Kidney (tissue), 14 donors: ENCODE data around the gene CERS3. TPM values are rescaled to one million over a fixed set of nuclear protein-coding genes. Genes with fewer than 3 reads are reported as not detected.
"Not testable (repeated sequence)": the region's sequence is repeated elsewhere in the genome, so short reads cannot be mapped to it uniquely, and the experiment has no call there.

Experiments used
- DNase-seq, 5 donors: peaks; one replicate each; pipeline ENCODE4 v3.0.0-alpha.2; 2013 to 2020
- FAIRE-seq: peaks from 2 replicates; lab custom pipeline; 2012; peaks lifted over from hg19 to GRCh38; lab: Jason Lieb, UNC
- H3K27ac ChIP-seq, 2 donors: one replicate each; pipeline ENCODE4 v1.7.0; 2013; ENCODE audit warnings: low read depth in 2 of 2, low read length in 2 of 2, inconsistent platforms in 1 of 2
- H3K27me3 ChIP-seq: one replicate; pipeline ENCODE4 v1.7.1; 2013; ENCODE audit warnings: low read length, inconsistent platforms; ENCODE audit not compliant: control insufficient read depth, insufficient read depth
- H3K36me3 ChIP-seq, 3 donors: one replicate each; pipeline versions ENCODE4 v1.7.0 to v1.7.1; 2013; ENCODE audit warnings: low read length in 3 of 3, control low read depth in 1 of 3, inconsistent platforms in 1 of 3; ENCODE audit not compliant: insufficient read depth in 3 of 3, control insufficient read depth in 2 of 3
- H3K4me1 ChIP-seq, 3 donors: one replicate each; pipeline versions ENCODE4 v1.7.0 to v1.7.1; 2013; ENCODE audit warnings: low read length in 3 of 3, inconsistent platforms in 1 of 3, low read depth in 1 of 3; ENCODE audit not compliant: control insufficient read depth in 2 of 3, insufficient read depth in 2 of 3
- H3K4me3 ChIP-seq, 3 donors: one replicate each; pipeline versions ENCODE4 v1.7.0 to v1.8.1; 2013; ENCODE audit warnings: low read length in 3 of 3, control low read depth in 1 of 3, inconsistent platforms in 1 of 3
- H3K9ac ChIP-seq, 3 donors: one replicate each; pipeline versions ENCODE4 v1.7.0 to v1.7.1; 2013; ENCODE audit warnings: low read length in 3 of 3, control low read depth in 1 of 3, inconsistent platforms in 1 of 3
- H3K9me3 ChIP-seq, 3 donors: one replicate each; pipeline versions ENCODE4 v1.7.0 to v1.7.1; 2013; ENCODE audit warnings: low read length in 3 of 3, control low read depth in 1 of 3, inconsistent platforms in 1 of 3; ENCODE audit not compliant: control insufficient read depth in 2 of 3, insufficient read depth in 1 of 3
- intact Hi-C: fragments of 100-400 bp; cut with DNase I; formaldehyde crosslinking; loops from one replicate; pipeline ENCODE4 v1.11.1; 2022
- polyA plus RNA-seq: library from polyadenylated mRNA; stranded (reverse); fragments of 350-450 nt; fragmentation: Illumina TruSeq; extraction: RNeasy Lipid Tissue Mini Kit (QIAGEN cat#74804); gene quantifications from one replicate; pipeline ENCODE4 v1.2.3, GENCODE V29; 2014; ENCODE audit warnings: low read depth, low replicate concordance; ENCODE audit not compliant: insufficient read depth
- total RNA-seq: library from RNA; stranded (reverse); fragmentation: NEBNext Ultra II Directional; extraction: Animal tissue kit (Norgen Biotek cat#: 25700); gene quantifications from one replicate; pipeline ENCODE4 v1.2.1, GENCODE V29; 2021
- TF ChIP-seq, protein P1 (sequence below): IDR thresholded peaks from 3 replicates; pipeline ENCODE4 v1.5.1; 2012; ENCODE audit warnings: mild to moderate bottlenecking, moderate library complexity, borderline replicate concordance; ENCODE audit not compliant: insufficient read depth; ENCODE audit errors: extremely low read depth
- donor health status: control.
- donor health status: control.
- donor health status: control.
- donor health status: control.
- donor health status: control.
- donor health status: DM: yes; HTN: yes; CAD: no.
- donor health status: Normal renal cell carcinoma (clear cell type).

The CERS3 gene
- total and polyA plus RNA-seq, 2 donors from 2014 or later, result 0.31 TPM; not detected in 1

GRCh38 chr15:100457201-100457600 lies 71.5 kb downstream of the CERS3 start:
- Histone ChIP-seq H3K4me3 (no peak overlapping the region), H3K4me1 (no peaks in the 10 kb centered on the region), H3K9ac (no peak overlapping the region), H3K9me3 (peaks cover 0 to 18% (median 0%) of the 10 kb centered on the region in 3 donors), H3K27ac (no peak overlapping the region), H3K27me3 (no peaks in the 10 kb centered on the region), H3K36me3 (no peaks in the 10 kb centered on the region)
- DNase-seq (no peak), FAIRE-seq (no peak)
- TF ChIP-seq, protein P1, sequence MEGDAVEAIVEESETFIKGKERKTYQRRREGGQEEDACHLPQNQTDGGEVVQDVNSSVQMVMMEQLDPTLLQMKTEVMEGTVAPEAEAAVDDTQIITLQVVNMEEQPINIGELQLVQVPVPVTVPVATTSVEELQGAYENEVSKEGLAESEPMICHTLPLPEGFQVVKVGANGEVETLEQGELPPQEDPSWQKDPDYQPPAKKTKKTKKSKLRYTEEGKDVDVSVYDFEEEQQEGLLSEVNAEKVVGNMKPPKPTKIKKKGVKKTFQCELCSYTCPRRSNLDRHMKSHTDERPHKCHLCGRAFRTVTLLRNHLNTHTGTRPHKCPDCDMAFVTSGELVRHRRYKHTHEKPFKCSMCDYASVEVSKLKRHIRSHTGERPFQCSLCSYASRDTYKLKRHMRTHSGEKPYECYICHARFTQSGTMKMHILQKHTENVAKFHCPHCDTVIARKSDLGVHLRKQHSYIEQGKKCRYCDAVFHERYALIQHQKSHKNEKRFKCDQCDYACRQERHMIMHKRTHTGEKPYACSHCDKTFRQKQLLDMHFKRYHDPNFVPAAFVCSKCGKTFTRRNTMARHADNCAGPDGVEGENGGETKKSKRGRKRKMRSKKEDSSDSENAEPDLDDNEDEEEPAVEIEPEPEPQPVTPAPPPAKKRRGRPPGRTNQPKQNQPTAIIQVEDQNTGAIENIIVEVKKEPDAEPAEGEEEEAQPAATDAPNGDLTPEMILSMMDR, result no peak
- intact Hi-C loops, result no loop called here

- H3K9me3 ChIP-seq, result peaks cover 0 to 20% (median 0%) of the 10 kb centered on the region in 3 donors
- TF ChIP-seq, protein P1, result no peak
- intact Hi-C loops, result no loop called here
Observed at GRCh38 chr15:100454148-100454547, 74.6 kb downstream of the CERS3 start.

GRCh38 chr15:100448481-100448880 lies 80.3 kb downstream of the CERS3 start:
- H3K9me3 ChIP-seq, result peaks cover 0 to 3% (median 0%) of the 10 kb centered on the region in 3 donors
- no peak overlapping the region for H3K27ac ChIP-seq
- H3K9ac ChIP-seq, result no peak overlapping the region
- no peaks in the 10 kb centered on the region for H3K27me3 ChIP-seq
- no peaks in the 10 kb centered on the region for H3K36me3 ChIP-seq
- DNase-seq, result no peak
- intact Hi-C loops, result no loop called here
- no peak for FAIRE-seq
- TF ChIP-seq, protein P1, result no peak
- H3K4me3 ChIP-seq, result no peak overlapping the region
- no peaks in the 10 kb centered on the region for H3K4me1 ChIP-seq

More at GRCh38 chr15:100454148-100454547, 74.6 kb downstream of the CERS3 start:
- H3K4me1 ChIP-seq, result no peaks in the 10 kb centered on the region
- DNase-seq, result no peak
- H3K4me3 ChIP-seq, result no peak overlapping the region
- no peak overlapping the region for H3K9ac ChIP-seq
- no peaks in the 10 kb centered on the region for H3K36me3 ChIP-seq
- H3K27me3 ChIP-seq, result no peaks in the 10 kb centered on the region
- FAIRE-seq, result no peak
- H3K27ac ChIP-seq, result no peak overlapping the region

DNA sequence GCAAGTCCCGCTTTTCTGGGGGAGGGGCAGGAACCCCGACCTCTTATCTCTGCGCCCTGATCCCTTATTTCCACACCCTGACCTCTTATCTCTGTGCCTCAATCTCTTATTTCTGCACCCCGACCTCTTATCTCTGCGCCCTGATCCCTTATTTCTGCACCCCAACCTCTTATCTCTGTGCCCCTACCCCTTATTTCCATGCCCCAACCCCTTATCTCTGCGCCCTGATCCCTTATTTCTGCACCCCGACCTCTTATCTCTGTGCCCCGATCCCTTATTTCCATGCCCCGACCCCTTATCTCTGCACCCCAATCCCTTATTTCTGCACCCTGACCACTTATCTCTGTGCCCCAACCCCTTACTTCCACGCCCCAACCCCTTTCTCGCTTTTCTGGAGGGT lies 87.7 kb downstream of the CERS3 start:
- H3K27ac ChIP-seq, DNase-seq, H3K27me3 ChIP-seq, H3K9ac ChIP-seq, H3K4me1 ChIP-seq, FAIRE-seq, H3K36me3 ChIP-seq, H3K9me3 ChIP-seq, intact Hi-C loops, H3K4me3 ChIP-seq: not testable (repeated sequence)
